ENCODE results near the gene METTL9. TPM values are rescaled to one million over a fixed set of nuclear protein-coding genes. Genes with fewer than 3 reads are reported as not detected.
A peak's percentile ranks its signal among the peaks of the same experiment; 100 is the strongest.
"Not testable (repeated sequence)": the region's sequence is repeated elsewhere in the genome, so short reads cannot be mapped to it uniquely, and the experiment has no call there.

METTL9 gene
- total RNA-seq, result 252 TPM

- DNase-seq (ENCODE audit: low spot score in 2 of 2) (peak; percentile 91 to 92), FAIRE-seq (no peak)
Measured at GRCh38 chr16:21599122-21600030, at the start of gene METTL9. TSS of gene METTL9 (plus strand) at chr16:21599577. CDS start at chr16:21599734, 157 bp downstream.

DNA sequence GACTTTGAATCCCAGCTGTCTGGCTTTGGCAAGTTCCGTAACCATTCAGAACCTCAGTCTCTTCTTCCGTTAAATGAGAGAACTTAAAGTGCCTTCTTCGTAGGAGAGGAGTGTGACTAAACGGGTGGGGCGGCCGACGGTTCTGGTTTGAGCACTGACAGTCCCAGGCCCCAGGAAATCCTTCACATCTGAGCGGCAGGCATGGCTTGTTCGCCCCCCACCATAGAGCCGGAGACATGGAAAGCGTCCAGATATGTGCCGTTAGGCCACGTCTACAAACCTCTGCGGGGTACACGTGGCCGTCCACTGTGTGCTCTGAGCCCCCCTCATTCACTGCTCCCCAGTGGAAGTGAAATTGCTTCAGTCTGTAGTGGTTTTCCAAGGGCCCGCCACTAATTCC is 49.4 kb upstream of the METTL9 start:
- not testable (repeated sequence) for DNase-seq (ENCODE audit: low spot score in 2 of 2); FAIRE-seq

GRCh38 chr16:21550435-21550834 is 48.9 kb upstream of the METTL9 start:
- not testable (repeated sequence) for DNase-seq (ENCODE audit: low spot score in 2 of 2); FAIRE-seq

DNA sequence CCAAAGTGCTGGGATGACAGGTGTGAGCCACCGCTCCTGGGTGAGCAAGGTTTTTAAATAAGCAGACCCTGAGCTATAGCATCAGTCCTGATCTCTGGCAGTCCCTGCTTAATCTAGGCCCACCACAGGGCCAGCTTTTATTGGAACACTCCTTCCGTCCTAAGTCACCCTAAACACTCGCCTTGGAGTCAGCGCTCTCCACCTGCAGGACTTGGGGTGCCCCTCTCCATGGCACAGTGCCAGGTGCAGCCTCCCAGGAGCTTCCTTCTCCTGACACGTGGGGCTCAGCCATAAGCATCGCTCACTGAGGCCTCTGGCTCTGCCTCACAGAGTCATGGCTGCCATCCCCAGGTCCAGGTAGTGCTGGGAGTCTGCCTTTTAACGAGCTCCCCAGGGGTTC is 48.3 kb upstream of the METTL9 start:
- DNase-seq (ENCODE audit: low spot score in 2 of 2); FAIRE-seq: not testable (repeated sequence)

DNA sequence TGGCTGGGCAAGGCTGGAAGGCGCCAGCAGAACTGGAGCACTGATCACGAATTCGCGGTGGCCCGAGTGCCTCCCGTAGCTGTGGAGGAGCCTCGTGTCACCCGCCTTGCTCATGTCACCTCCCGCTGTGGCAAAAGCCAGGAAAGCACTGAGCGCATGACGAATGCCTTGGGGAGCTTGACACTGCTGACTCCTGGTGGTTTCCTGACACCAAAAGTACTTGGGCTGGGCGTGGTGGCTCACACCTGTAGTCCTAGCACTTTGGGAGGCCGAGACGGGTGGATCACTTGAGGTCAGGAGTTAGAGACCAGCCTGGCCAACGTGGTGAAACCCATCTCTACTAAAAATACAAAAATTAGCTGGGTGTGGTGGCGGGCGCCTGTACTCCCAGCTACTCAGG is 47.8 kb upstream of the METTL9 start:
- not testable (repeated sequence) for FAIRE-seq; DNase-seq (ENCODE audit: low spot score in 2 of 2)

GRCh38 chr16:21553481-21554296 is 45.7 kb upstream of the METTL9 start:
- FAIRE-seq; DNase-seq (ENCODE audit: low spot score in 2 of 2): not testable (repeated sequence)

DNA sequence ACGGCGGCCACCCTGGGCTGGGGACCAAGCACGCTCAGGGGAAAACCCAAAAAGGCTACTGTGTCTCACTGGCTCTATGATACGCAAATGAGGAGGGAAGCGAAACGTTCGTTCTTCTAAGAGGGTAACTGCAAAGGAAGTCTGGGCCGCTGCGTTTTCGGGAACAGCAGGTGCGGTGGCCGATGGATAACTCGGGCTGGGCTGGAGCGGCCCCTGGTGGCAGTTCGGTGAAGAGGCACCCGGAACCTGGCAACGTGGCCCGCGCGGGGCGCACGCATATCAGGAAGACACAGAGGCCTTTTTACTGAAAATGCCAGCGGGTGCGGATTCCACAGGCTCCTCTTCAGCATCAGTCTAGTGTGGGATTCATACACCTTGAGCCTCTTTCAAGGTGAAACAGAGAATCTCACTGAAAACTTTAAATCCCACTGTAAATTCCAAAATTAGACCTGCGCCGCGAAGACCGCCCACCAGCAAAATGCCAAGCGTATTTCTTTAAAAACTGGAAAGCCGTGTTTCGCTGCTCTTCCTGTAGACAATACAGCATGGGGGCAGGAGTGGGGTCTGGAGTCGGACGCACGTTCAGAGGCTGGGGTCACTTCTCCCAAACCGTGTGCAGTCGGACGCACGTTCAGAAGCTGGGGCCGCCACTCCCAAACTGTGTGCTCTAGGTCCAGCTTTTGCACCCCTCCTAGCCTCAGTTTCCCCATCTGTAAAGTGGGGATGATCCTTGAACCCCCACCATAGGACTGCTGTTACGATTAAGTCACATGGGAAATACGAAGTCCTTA is 44.4 kb upstream of the METTL9 start:
- no peak for FAIRE-seq
- DNase-seq (ENCODE audit: low spot score in 2 of 2), result peak; percentile 71 to 92

- FAIRE-seq, result not testable (repeated sequence)
Measured at GRCh38 chr16:21555621-21556020, 43.8 kb upstream of the METTL9 start.

GRCh38 chr16:21556026-21556595 is 43.3 kb upstream of the METTL9 start:
- FAIRE-seq; DNase-seq (ENCODE audit: low spot score in 2 of 2): not testable (repeated sequence)

More at GRCh38 chr16:21555621-21556020, 43.8 kb upstream of the METTL9 start:
- not testable (repeated sequence) for DNase-seq (ENCODE audit: low spot score in 2 of 2)

DNA sequence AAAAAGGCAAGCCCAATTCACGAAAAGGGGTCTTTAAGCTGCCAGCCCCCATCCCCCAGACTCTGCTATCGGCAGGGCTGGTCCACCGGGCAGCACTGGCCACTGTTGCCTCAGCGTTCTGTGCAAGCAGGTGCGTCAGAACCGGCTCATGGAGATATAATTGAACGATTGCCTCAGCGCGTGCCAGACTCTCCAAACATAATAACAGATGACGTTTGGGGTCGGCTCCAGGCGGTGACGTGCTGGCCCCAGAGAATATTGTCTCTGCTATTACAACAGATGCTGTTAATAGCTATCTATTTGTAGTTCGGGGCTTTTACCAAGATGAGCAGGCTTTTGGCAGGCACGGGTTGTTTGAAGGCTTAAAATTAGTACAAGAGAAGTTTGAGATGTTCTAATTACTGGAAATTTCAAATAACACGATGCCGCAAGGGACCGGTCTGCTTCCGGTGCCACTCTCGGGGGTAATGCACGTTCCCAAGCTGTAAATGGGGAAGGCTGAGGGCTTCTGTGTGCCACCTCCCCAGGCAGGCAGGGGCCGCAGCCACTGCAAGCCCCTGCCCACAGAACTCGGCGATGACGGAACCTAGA is 42.6 kb upstream of the METTL9 start:
- not testable (repeated sequence) for FAIRE-seq
- DNase-seq (ENCODE audit: low spot score in 2 of 2), result peak in 1 of 2 donors; percentile 42

DNA sequence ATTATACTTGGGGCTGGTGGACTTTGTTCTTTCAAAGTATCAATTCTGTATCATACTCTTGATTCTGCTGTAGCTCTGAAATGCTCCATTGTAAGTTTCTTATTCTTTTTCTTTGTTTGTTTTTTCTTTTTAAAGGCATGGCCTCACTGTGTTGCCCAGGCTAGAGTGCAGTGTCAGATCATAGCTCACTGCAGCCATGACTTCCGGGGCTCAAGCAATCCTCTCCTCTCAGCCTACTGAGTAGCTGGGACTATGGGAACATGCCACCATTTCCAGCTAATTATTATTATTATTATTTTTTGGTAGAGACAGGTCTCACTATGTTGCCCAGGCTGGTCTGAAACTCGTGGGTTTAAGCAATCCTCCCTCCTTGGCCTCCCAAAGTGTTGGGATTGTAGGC is 38.9 kb upstream of the METTL9 start:
- FAIRE-seq, result no peak
- no peak for DNase-seq (ENCODE audit: low spot score in 2 of 2)

GRCh38 chr16:21563676-21564075 is 35.7 kb upstream of the METTL9 start:
- no peak for FAIRE-seq
- DNase-seq (ENCODE audit: low spot score in 2 of 2), result no peak

DNA sequence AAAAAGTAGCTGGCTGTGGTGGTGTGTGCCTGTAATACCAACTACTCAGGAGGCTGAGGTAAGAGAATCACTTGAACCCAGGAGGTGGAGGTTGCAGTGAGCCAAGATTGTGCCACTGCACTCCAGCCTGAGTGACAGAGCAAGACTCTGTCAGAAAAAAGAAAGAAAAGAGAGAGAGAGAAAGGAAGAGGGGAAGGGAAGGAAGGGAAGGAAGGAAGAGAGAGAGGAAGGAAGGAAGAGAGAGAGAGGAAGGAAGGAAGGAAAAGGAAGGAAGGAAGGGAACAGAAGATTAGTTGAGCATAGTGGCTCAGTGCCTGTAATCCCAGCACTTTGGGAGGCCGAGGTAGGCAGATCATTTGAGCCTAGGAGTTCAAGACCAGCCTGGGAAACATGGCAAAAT is 35.0 kb upstream of the METTL9 start:
- not testable (repeated sequence) for DNase-seq (ENCODE audit: low spot score in 2 of 2); FAIRE-seq

- FAIRE-seq (no peak), DNase-seq (ENCODE audit: low spot score in 2 of 2) (no peak)
Measured at GRCh38 chr16:21565507-21565860, 33.9 kb upstream of the METTL9 start.

DNA sequence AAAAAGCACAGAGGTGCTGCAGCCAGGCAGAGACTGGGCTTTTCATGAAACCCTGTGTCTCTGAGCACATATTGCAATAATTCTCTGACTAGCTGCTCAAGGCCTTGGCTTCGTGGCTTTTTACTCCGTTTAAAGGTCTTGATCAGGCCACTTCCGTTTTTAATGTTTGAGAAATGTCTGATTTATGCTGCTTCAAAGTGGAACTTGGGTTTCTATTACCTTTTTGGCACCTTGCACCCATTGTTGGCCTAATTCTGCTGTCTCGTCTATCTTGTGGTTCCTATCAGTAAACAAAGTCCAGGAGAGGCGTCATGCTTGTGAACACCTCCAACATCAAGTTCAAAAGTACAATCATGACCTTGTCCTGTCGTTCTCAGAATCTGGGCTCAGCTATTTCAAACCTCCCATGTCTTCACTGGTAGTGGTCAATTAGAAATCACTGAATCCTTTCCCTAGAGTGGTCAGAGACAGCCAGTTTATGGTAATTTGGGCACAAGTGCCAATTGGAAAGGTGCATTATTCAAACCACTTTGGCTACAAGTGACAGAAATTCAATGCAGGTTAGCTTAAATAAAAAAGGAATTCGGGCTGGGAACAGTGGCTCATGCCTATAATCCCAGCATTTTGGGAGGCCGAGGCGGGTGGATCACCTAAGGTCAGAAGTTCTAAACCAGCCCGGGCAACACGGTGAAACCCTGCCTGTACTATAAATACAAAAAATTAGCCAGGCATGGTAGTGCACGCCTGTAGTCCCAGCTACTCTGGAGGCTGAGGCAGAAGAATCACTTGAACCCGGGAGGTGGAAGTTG is 33.3 kb upstream of the METTL9 start:
- no peak for DNase-seq (ENCODE audit: low spot score in 2 of 2)
- FAIRE-seq, result no peak

DNA sequence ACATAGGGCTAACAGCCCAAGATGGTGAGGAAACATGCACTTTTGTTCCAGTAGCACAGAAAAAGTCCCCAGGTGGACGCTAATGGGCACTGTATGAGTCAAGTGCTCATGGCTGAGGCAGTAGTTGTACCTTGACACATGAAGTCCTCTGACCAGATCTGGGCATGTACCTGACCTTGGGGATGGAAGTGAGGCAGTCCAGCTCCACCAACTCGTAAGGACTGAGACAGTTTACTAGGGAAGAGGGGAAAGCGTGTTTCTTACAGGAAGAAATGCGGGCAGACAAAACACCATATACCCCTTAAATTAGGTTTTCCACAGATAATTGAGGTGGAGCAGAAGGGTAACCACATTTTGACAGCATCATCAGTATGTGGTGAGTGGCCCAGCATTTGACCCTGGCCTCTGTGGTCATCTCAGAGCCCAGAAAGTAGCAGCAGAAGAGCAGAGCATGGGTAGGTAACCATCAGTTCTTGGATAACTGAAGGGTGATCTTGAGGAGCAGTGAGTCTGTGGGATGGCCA is 32.4 kb upstream of the METTL9 start:
- DNase-seq (ENCODE audit: low spot score in 2 of 2) (no peak), FAIRE-seq (no peak)

DNA sequence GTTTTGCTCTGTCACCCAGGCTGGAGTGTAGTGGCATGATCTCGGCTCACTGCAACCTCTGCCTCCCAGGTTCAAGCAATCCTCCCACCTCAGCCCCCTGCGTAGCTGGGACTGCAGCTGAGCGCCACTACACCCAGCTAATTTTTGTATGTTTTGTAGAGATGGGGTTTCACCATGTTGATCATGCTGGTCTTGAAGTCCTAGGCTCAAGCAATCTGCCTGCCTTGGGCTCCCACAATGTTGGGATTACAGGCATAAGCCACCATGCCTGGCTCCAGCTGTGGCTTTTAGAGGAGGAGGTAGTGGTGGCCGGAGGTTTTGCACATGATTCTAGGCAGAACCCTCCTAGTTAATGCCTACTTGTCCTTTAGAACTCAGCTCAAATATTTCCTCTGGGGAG is 31.9 kb upstream of the METTL9 start:
- DNase-seq (ENCODE audit: low spot score in 2 of 2); FAIRE-seq: not testable (repeated sequence)

DNA sequence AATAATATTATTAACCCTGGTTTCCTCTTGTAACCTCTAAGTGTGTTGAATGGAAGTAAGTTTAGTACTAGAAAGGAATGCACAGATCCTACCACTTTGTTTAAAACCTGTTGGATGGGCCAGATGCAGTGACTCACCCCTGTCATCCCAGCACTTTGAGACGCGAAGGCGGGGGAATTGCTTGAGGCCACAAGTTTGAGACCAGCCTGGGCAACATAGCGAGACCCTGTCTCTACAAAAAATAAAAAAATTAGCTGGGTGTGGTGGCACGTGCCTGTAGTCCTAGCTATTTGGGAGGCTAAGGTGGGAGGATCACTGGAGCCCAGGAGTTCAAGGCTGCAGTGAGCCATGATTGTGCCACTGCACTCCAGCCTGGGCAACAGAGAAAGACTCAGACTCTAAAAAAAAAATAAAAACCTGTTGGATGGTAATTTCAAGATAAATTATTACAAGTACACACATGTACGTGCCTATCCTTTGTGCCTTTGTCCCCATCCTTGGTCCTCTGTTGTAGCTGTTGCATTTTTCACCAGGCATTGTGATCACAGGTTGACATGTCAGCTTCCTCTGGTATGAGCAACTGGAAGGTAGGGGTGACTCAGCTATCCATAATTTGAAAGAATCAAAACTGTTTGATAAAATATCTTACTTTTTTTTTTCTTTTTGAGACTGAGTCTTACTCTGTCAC is 30.7 kb upstream of the METTL9 start:
- no peak for FAIRE-seq
- DNase-seq (ENCODE audit: low spot score in 2 of 2), result no peak

All from frontal cortex (tissue), 4 donors.